PC-9 (cell line): Measurements from ENCODE around the gene CD3G. TPM values are rescaled to one million over a fixed set of nuclear protein-coding genes. Genes with fewer than 3 reads are reported as not detected.

ENCODE experiments used
- BruUV-seq: library from RNA; stranded (reverse); fragments of 400-500 nt; replicated peaks from 2 replicates; lab custom pipeline; 2021; lab: Mats Ljungman, UMichigan
- CTCF ChIA-PET: fragments of 300-600 bp; sonication (Branson Sonifier 250); formaldehyde crosslinking; loops from one replicate; lab custom pipeline; 2022; ENCODE audit warnings: antibody characterized with exemption; lab: Charles Lee
- POLR2A ChIA-PET: fragments of 300-600 bp; sonication (Branson Sonifier 250); formaldehyde crosslinking; loops from one replicate; lab custom pipeline; 2022; ENCODE audit warnings: antibody characterized with exemption; ENCODE audit not compliant: unreplicated experiment; lab: Charles Lee
- DNase-seq, 2 experiments: peaks; one replicate each; pipeline versions ENCODE4 v3.0.0 to v3.0.0-alpha.2; 2015 to 2022; ENCODE audit warnings: mixed read lengths in 1 of 2
- H2AFZ ChIP-seq: fragments of 200-600 bp; sonication (generic); 2 replicates; pipeline ENCODE4 v1.8.1; 2017; ENCODE audit warnings: antibody characterized with exemption
- H3F3A ChIP-seq: fragments of 200-600 bp; sonication (generic); 2 replicates; pipeline ENCODE4 v1.8.1; 2017; ENCODE audit warnings: antibody characterized with exemption, mild to moderate bottlenecking, low read depth; ENCODE audit not compliant: insufficient read depth
- H3K27ac ChIP-seq: fragments of 200-600 bp; sonication (generic); 2 replicates; pipeline ENCODE4 v1.6.1; 2016; ENCODE audit warnings: mixed run types
- H3K27me3 ChIP-seq: fragments of 200-600 bp; sonication (generic); 2 replicates; pipeline ENCODE4 v1.6.1; 2016; ENCODE audit warnings: low read depth, mixed run types; ENCODE audit not compliant: insufficient read depth
- H3K36me3 ChIP-seq: fragments of 200-600 bp; sonication (generic); 2 replicates; pipeline ENCODE4 v1.6.1; 2016; ENCODE audit warnings: low read depth, mixed run types
- H3K4me1 ChIP-seq: fragments of 200-600 bp; sonication (generic); replicated peaks from 2 replicates; pipeline ENCODE4 v1.6.1; 2016; ENCODE audit warnings: mixed run types; ENCODE audit not compliant: insufficient read depth
- H3K4me2 ChIP-seq: fragments of 200-600 bp; sonication (generic); 2 replicates; pipeline ENCODE4 v1.6.1; 2017; ENCODE audit warnings: mixed run types
- H3K4me3 ChIP-seq: fragments of 200-600 bp; sonication (generic); 2 replicates; pipeline ENCODE4 v1.6.1; 2016; ENCODE audit warnings: mixed run types
- H3K79me2 ChIP-seq: fragments of 200-600 bp; sonication (generic); 2 replicates; pipeline ENCODE4 v1.6.1; 2017; ENCODE audit warnings: low read depth, mixed run types
- H3K9me2 ChIP-seq: fragments of 200-600 bp; sonication (generic); 2 replicates; pipeline ENCODE4 v1.8.1; 2017; ENCODE audit warnings: mild to moderate bottlenecking; ENCODE audit not compliant: insufficient read depth
- H3K9me3 ChIP-seq: fragments of 200-600 bp; sonication (generic); 2 replicates; pipeline ENCODE4 v1.8.1; 2016; ENCODE audit warnings: low read depth; ENCODE audit not compliant: insufficient read depth
- H4K20me1 ChIP-seq: fragments of 200-600 bp; sonication (generic); 2 replicates; pipeline ENCODE4 v1.8.1; 2017; ENCODE audit not compliant: insufficient read depth
- CTCF ChIP-seq: fragments of 200-600 bp; sonication (generic); conservative IDR thresholded peaks from 2 replicates; pipeline ENCODE4 v1.6.1; 2017; ENCODE audit warnings: mixed run types, antibody characterized with exemption, mild to moderate bottlenecking, moderate library complexity
- EZH2 ChIP-seq: fragments of 200-600 bp; sonication (generic); IDR thresholded peaks from 2 replicates; pipeline ENCODE4 v1.8.0; 2017; ENCODE audit warnings: antibody characterized with exemption, low read depth
- intact Hi-C: fragments of 100-400 bp; cut with micrococcal nuclease; formaldehyde crosslinking; loops from one replicate; pipeline ENCODE4 v1.10.0; 2022; ENCODE audit not compliant: unreplicated experiment
- total RNA-seq: library from RNA; stranded (reverse); gene quantifications from 2 replicates; pipeline ENCODE4 v1.2.3, GENCODE V29; 2021

Gene CD3G
- total RNA-seq, 1 experiment from 2014 or later: not detected

GRCh38 chr11:118339281-118339961 lies 4.7 kb upstream of the CD3G start:
- no peak overlapping the region for H3K4me2 ChIP-seq
- no peak overlapping the region for H3K27ac ChIP-seq
- H3K4me3 ChIP-seq: no peak overlapping the region
- H3K36me3 ChIP-seq: no peaks in the 10 kb centered on the region
- intact Hi-C loops: no loop called here
- no peaks in the 10 kb centered on the region for H3K27me3 ChIP-seq
- H3K9me2 ChIP-seq: no peaks in the 10 kb centered on the region
- CTCF ChIA-PET: no interaction called here
- H2AFZ ChIP-seq: no peak overlapping the region
- H3K4me1 ChIP-seq: no peaks in the 10 kb centered on the region
- H3K79me2 ChIP-seq: no peaks in the 10 kb centered on the region
- no peaks in the 10 kb centered on the region for H3F3A ChIP-seq
- TF ChIP-seq CTCF: no peak
- TF ChIP-seq EZH2: no peak
- POLR2A ChIA-PET: interaction anchor here (0.6 kb wide), 1 partner anchor 11 kb away, joined by 6 read pairs; no protein-coding TSS in a partner anchor
- BruUV-seq: no TSS peak
- no peak for DNase-seq
- no peaks in the 10 kb centered on the region for H4K20me1 ChIP-seq
- H3K9me3 ChIP-seq: no peaks in the 10 kb centered on the region

- no peak for DNase-seq
- ChIA-PET CTCF (no interaction called here), POLR2A (no interaction called here)
- no peak overlapping the region for H3K27ac ChIP-seq
- H3K4me3 ChIP-seq: no peak overlapping the region
- no peak overlapping the region for H3K4me2 ChIP-seq
- intact Hi-C loops: no loop called here
- no peaks in the 10 kb centered on the region for H3K79me2 ChIP-seq
- no peaks in the 10 kb centered on the region for H3F3A ChIP-seq
- H3K9me2 ChIP-seq: no peaks in the 10 kb centered on the region
- no peaks in the 10 kb centered on the region for H4K20me1 ChIP-seq
- no peaks in the 10 kb centered on the region for H3K9me3 ChIP-seq
- H2AFZ ChIP-seq: no peak overlapping the region
- H3K27me3 ChIP-seq: no peaks in the 10 kb centered on the region
- TF ChIP-seq EZH2: no peak
- TF ChIP-seq CTCF: no peak
- H3K4me1 ChIP-seq: no peaks in the 10 kb centered on the region
- H3K36me3 ChIP-seq: no peaks in the 10 kb centered on the region
- no TSS peak for BruUV-seq
These were observed 3.7 kb upstream of the CD3G start for GRCh38 chr11:118340449-118340848.

- intact Hi-C loops: no loop called here
- no peaks in the 10 kb centered on the region for H3K9me3 ChIP-seq
- no peaks in the 10 kb centered on the region for H3K9me2 ChIP-seq
- ChIA-PET CTCF (no interaction called here), POLR2A (no interaction called here)
- DNase-seq: no peak
- H3K4me1 ChIP-seq: no peaks in the 10 kb centered on the region
- H3K4me3 ChIP-seq: no peak overlapping the region
- H4K20me1 ChIP-seq: no peaks in the 10 kb centered on the region
- H3K27ac ChIP-seq: no peak overlapping the region
- H3F3A ChIP-seq: no peaks in the 10 kb centered on the region
- H2AFZ ChIP-seq: no peak overlapping the region
- TF ChIP-seq EZH2 (no peak), CTCF (no peak)
- no TSS peak for BruUV-seq
- H3K4me2 ChIP-seq: no peak overlapping the region
- H3K79me2 ChIP-seq: no peaks in the 10 kb centered on the region
- H3K27me3 ChIP-seq: no peaks in the 10 kb centered on the region
- no peaks in the 10 kb centered on the region for H3K36me3 ChIP-seq
These were observed 2.9 kb upstream of the CD3G start for GRCh38 chr11:118341261-118341660.
